ENCODE results near the gene NOTCH4.

GRCh38 chr6:32222333-32223230 is 1.3 kb downstream of the NOTCH4 start:
- TF ChIP-seq, protein P1, sequence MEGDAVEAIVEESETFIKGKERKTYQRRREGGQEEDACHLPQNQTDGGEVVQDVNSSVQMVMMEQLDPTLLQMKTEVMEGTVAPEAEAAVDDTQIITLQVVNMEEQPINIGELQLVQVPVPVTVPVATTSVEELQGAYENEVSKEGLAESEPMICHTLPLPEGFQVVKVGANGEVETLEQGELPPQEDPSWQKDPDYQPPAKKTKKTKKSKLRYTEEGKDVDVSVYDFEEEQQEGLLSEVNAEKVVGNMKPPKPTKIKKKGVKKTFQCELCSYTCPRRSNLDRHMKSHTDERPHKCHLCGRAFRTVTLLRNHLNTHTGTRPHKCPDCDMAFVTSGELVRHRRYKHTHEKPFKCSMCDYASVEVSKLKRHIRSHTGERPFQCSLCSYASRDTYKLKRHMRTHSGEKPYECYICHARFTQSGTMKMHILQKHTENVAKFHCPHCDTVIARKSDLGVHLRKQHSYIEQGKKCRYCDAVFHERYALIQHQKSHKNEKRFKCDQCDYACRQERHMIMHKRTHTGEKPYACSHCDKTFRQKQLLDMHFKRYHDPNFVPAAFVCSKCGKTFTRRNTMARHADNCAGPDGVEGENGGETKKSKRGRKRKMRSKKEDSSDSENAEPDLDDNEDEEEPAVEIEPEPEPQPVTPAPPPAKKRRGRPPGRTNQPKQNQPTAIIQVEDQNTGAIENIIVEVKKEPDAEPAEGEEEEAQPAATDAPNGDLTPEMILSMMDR (IDR thresholded peaks at IDR 0.05), result no peak
- no peak for TF ChIP-seq POLR2A (IDR thresholded peaks at IDR 0.05)

Data from testis (tissue), 2 donors.